Ishikawa (cell line): ENCODE results near the gene DHX40.

Experiments used
- CEBPB ChIP-seq: IDR thresholded peaks from 2 replicates; pipeline ENCODE4 v1.6.1; 2012
- CREB1 ChIP-seq: IDR thresholded peaks from 2 replicates; pipeline ENCODE4 v1.6.1; 2012; ENCODE audit warnings: low read depth
- EGR1 ChIP-seq: IDR thresholded peaks from 2 replicates; pipeline ENCODE4 v1.6.1; 2012
- EP300 ChIP-seq: IDR thresholded peaks from 2 replicates; pipeline ENCODE4 v1.6.1; 2012; ENCODE audit warnings: borderline replicate concordance
- FOXM1 ChIP-seq: IDR thresholded peaks from 2 replicates; pipeline ENCODE4 v1.6.1; 2012; ENCODE audit warnings: low read depth, borderline replicate concordance
- NFIC ChIP-seq: IDR thresholded peaks from 2 replicates; pipeline ENCODE4 v1.6.1; 2012
- RAD21 ChIP-seq: IDR thresholded peaks from 2 replicates; pipeline ENCODE4 v1.6.1; 2012; ENCODE audit warnings: low read depth
- TAF1 ChIP-seq: IDR thresholded peaks from 2 replicates; pipeline ENCODE4 v1.6.1; 2012; ENCODE audit warnings: low read depth, mild to moderate bottlenecking
- TCF12 ChIP-seq: IDR thresholded peaks from 2 replicates; pipeline ENCODE4 v1.6.1; 2012; ENCODE audit warnings: low read depth
- TEAD4 ChIP-seq: IDR thresholded peaks from 2 replicates; pipeline ENCODE4 v1.6.1; 2012
- YY1 ChIP-seq: IDR thresholded peaks from 2 replicates; pipeline ENCODE4 v1.6.1; 2012; ENCODE audit warnings: low read depth
- TF ChIP-seq, protein P1 (sequence below): IDR thresholded peaks from 2 replicates; pipeline ENCODE4 v1.6.1; 2012
- TF ChIP-seq, protein P2 (sequence below): IDR thresholded peaks from 2 replicates; pipeline ENCODE4 v1.6.1; 2012
- TF ChIP-seq, protein P3 (sequence below): IDR thresholded peaks from 2 replicates; pipeline ENCODE4 v1.6.1; 2012; ENCODE audit warnings: low read depth, mild to moderate bottlenecking

DNA sequence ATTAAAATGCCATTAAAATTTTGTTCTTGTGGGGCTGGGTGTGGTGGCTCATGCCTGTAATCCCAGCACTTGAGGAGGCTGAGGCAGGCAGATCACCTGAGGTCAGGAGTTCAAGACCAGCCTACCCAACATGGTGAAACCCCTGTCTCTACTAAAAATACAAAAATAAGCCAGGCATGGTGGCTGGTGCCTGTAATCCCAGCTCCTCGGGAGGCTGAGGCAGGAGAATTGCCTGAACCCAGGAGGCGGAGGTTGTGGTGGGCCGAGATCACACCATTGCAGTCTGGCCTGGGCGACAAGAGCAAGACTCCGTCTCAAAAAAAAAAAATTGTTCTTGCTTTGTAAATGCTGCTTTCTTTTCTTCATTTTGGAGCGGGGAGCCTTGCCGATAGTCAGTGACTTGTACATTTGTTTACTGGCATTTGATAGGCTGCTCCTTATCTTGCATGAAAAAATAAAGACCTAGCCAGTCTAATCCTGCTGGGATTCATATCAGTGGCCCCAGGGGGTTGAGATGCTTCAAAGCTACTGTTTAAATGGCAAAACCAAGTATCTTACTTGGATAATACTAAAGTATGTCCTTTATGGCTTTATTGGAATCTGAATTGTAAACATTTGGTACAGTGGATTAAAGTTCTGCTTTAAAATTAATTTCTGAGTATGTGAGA is 51.0 kb downstream of the DHX40 start:
- TF ChIP-seq, protein P1, sequence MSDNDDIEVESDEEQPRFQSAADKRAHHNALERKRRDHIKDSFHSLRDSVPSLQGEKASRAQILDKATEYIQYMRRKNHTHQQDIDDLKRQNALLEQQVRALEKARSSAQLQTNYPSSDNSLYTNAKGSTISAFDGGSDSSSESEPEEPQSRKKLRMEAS = no peak
- TF ChIP-seq, protein P2, sequence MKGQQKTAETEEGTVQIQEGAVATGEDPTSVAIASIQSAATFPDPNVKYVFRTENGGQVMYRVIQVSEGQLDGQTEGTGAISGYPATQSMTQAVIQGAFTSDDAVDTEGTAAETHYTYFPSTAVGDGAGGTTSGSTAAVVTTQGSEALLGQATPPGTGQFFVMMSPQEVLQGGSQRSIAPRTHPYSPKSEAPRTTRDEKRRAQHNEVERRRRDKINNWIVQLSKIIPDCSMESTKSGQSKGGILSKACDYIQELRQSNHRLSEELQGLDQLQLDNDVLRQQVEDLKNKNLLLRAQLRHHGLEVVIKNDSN = no peak
- TF ChIP-seq EP300 = no peak
- no peak for TF ChIP-seq TEAD4
- TF ChIP-seq TCF12 = no peak
- no peak for TF ChIP-seq CREB1
- no peak for TF ChIP-seq FOXM1
- TF ChIP-seq, protein P3, sequence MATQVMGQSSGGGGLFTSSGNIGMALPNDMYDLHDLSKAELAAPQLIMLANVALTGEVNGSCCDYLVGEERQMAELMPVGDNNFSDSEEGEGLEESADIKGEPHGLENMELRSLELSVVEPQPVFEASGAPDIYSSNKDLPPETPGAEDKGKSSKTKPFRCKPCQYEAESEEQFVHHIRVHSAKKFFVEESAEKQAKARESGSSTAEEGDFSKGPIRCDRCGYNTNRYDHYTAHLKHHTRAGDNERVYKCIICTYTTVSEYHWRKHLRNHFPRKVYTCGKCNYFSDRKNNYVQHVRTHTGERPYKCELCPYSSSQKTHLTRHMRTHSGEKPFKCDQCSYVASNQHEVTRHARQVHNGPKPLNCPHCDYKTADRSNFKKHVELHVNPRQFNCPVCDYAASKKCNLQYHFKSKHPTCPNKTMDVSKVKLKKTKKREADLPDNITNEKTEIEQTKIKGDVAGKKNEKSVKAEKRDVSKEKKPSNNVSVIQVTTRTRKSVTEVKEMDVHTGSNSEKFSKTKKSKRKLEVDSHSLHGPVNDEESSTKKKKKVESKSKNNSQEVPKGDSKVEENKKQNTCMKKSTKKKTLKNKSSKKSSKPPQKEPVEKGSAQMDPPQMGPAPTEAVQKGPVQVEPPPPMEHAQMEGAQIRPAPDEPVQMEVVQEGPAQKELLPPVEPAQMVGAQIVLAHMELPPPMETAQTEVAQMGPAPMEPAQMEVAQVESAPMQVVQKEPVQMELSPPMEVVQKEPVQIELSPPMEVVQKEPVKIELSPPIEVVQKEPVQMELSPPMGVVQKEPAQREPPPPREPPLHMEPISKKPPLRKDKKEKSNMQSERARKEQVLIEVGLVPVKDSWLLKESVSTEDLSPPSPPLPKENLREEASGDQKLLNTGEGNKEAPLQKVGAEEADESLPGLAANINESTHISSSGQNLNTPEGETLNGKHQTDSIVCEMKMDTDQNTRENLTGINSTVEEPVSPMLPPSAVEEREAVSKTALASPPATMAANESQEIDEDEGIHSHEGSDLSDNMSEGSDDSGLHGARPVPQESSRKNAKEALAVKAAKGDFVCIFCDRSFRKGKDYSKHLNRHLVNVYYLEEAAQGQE = no peak
- no peak for TF ChIP-seq CEBPB
- TF ChIP-seq RAD21 = no peak
- TF ChIP-seq EGR1 = no peak
- TF ChIP-seq NFIC = no peak
- TF ChIP-seq TAF1 = no peak
- no peak for TF ChIP-seq YY1
